Thyroid gland (tissue), 4 donors: ENCODE data around the gene CDR2. TPM values are rescaled to one million over a fixed set of nuclear protein-coding genes. Genes with fewer than 3 reads are reported as not detected.

ENCODE experiments used
- DNase-seq, 2 donors: peaks; one replicate each; pipeline ENCODE4 v3.0.0-alpha.2; 2019
- H3K27ac ChIP-seq, 3 donors: fragments of 200-600 bp; sonication (generic); 1 replicate in 2 of 3; 2 replicates in 1 of 3; pipeline ENCODE4 v1.5.1; 2016 to 2019; ENCODE audit warnings: mild to moderate bottlenecking in 1 of 3, moderate library complexity in 1 of 3
- H3K27me3 ChIP-seq: fragments of 200-600 bp; sonication (generic); one replicate; pipeline ENCODE4 v1.5.1; 2019
- H3K36me3 ChIP-seq, 2 donors: fragments of 200-600 bp; sonication (generic); one replicate each; pipeline ENCODE4 v1.5.1; 2016 to 2019
- H3K4me1 ChIP-seq, 2 donors: fragments of 200-600 bp; sonication (generic); one replicate each; pipeline ENCODE4 v1.5.1; 2017 to 2019
- H3K4me3 ChIP-seq, 3 donors: fragments of 200-600 bp; sonication (generic); replicated peaks in 1 of 3; 1 replicate in 2 of 3; 2 replicates in 1 of 3; pipeline ENCODE4 v1.5.1; 2016; ENCODE audit warnings: mild to moderate bottlenecking in 1 of 3
- H3K9me3 ChIP-seq: fragments of 200-600 bp; sonication (generic); one replicate; pipeline ENCODE4 v1.5.1; 2017
- CTCF ChIP-seq, 6 experiments: fragments of 200-600 bp in 3 of 6; fragments of 450-650 bp in 3 of 6; sonication (generic) in 3 of 6; IDR thresholded peaks; one replicate each; pipeline ENCODE4 v1.5.1; 2016 to 2019; ENCODE audit warnings: antibody characterized with exemption in 6 of 6, mild to moderate bottlenecking in 2 of 6, inconsistent platforms in 1 of 6, moderate library complexity in 1 of 6
- POLR2A ChIP-seq, 2 donors: fragments of 450-650 bp; IDR thresholded peaks; one replicate each; pipeline ENCODE4 v1.6.1; 2017; ENCODE audit warnings: antibody characterized with exemption in 2 of 2, mild to moderate bottlenecking in 2 of 2, moderate library complexity in 1 of 2
- WGBS, 2 donors: methylation state at CpG; one replicate each; pipeline ENCODE4 v1.1.5; 2017; 5-methylcytosine and 5-hydroxymethylcytosine counted together
- intact Hi-C: fragments of 100-400 bp; cut with DNase I; formaldehyde crosslinking; loops from one replicate; pipeline ENCODE4 v1.15.1; 2023
- total RNA-seq, 4 donors: library from RNA; depleted of rRNA; stranded (reverse); fragments of >200 nt; gene quantifications; one replicate each; pipeline ENCODE4 v1.2.3, GENCODE V29; 2016

Gene CDR2
- total RNA-seq, 4 donors from 2014 or later = 55.5 to 92.8 (median 79.2) TPM

DNA sequence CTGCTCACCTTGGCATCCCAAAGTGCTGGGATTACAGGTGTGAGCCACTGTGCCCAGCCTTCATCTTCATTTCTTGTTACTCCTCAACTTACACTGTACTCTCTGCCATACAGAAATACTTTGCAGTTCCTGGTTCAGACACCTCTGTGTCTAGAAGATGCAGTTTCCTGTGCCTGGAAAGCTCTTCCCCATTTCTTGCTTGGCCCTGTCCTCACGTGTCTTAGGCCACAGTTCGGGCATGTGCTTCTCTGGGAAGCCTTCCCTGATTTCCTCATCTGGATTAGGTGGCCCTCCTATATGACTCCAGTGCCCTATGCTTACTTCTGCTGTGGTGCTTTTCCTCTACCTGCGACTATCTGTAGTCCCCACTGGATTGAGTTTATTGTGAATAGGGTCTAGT is 26.5 kb upstream of the CDR2 start:
- H3K27me3 ChIP-seq = no peaks in the 10 kb centered on the region
- intact Hi-C loops = no loop called here
- H3K9me3 ChIP-seq = no peaks in the 10 kb centered on the region

GRCh38 chr16:22397931-22398330 is 23.5 kb upstream of the CDR2 start:
- intact Hi-C loops = no loop called here
- no peaks in the 10 kb centered on the region for H3K9me3 ChIP-seq
- TF ChIP-seq CTCF (IDR thresholded peaks at IDR 0.05) = no peak
- no peak for TF ChIP-seq POLR2A (IDR thresholded peaks at IDR 0.05)
- peaks cover 43 to 45% of the 10 kb centered on the region in 2 donors for H3K4me1 ChIP-seq
- no peak for DNase-seq
- no peak overlapping the region for H3K4me3 ChIP-seq
- no peaks in the 10 kb centered on the region for H3K27me3 ChIP-seq
- H3K36me3 ChIP-seq = no peaks in the 10 kb centered on the region
- peak overlapping the region; percentile 31 to 48 (median 44) for H3K27ac ChIP-seq

More for the DNA sequence above, 26.5 kb upstream of the CDR2 start:
- Histone ChIP-seq H3K4me3 (no peak overlapping the region), H3K4me1 (peaks cover 45 to 46% of the 10 kb centered on the region in 2 donors), H3K27ac (no peak overlapping the region), H3K36me3 (no peaks in the 10 kb centered on the region)
- DNase-seq = no peak
- no peak for TF ChIP-seq POLR2A (IDR thresholded peaks at IDR 0.05)
- no peak for TF ChIP-seq CTCF (IDR thresholded peaks at IDR 0.05)
- WGBS, 2 donors = 93 to 97% methylated on average over 3 of the region's 3 CpGs

GRCh38 chr16:22397464-22397863 is 23.0 kb upstream of the CDR2 start:
- no peaks in the 10 kb centered on the region for H3K27me3 ChIP-seq
- H3K36me3 ChIP-seq = no peaks in the 10 kb centered on the region
- peaks cover 38 to 40% of the 10 kb centered on the region in 2 donors for H3K4me1 ChIP-seq
- H3K9me3 ChIP-seq = no peaks in the 10 kb centered on the region
- H3K27ac ChIP-seq = peak overlapping the region; percentile 31 to 48 (median 40)
- intact Hi-C loops = no loop called here
- no peak for TF ChIP-seq CTCF (IDR thresholded peaks at IDR 0.05)
- peak in 1 of 2 donors; percentile 9 for TF ChIP-seq POLR2A (IDR thresholded peaks at IDR 0.05)
- DNase-seq = peak; percentile 41 to 52
- WGBS, 2 donors = 26 to 35% methylated on average over 1 of the region's 1 CpG
- no peak overlapping the region for H3K4me3 ChIP-seq

- WGBS, 2 donors = 91 to 96% methylated on average over 4 of the region's 4 CpGs
- Histone ChIP-seq H3K27ac (peak overlapping the region in 1 of 3 donors; percentile 40), H3K4me1 (peaks cover 28 to 31% of the 10 kb centered on the region in 2 donors), H3K27me3 (no peaks in the 10 kb centered on the region), H3K9me3 (no peaks in the 10 kb centered on the region), H3K4me3 (no peak overlapping the region), H3K36me3 (no peaks in the 10 kb centered on the region)
- intact Hi-C loops = no loop called here
- no peak for DNase-seq
- TF ChIP-seq POLR2A (IDR thresholded peaks at IDR 0.05) = no peak
- no peak for TF ChIP-seq CTCF (IDR thresholded peaks at IDR 0.05)
Observed at GRCh38 chr16:22395960-22396359, 21.5 kb upstream of the CDR2 start.

- H3K36me3 ChIP-seq = no peaks in the 10 kb centered on the region
- H3K27ac ChIP-seq = no peak overlapping the region
- intact Hi-C loops = no loop called here
- 98% methylated on average over 1 of the region's 1 CpG for WGBS, 2 donors
- no peak for TF ChIP-seq POLR2A (IDR thresholded peaks at IDR 0.05)
- no peak for TF ChIP-seq CTCF (IDR thresholded peaks at IDR 0.05)
- H3K4me1 ChIP-seq = peaks cover 26 to 28% of the 10 kb centered on the region in 2 donors
- no peaks in the 10 kb centered on the region for H3K9me3 ChIP-seq
- DNase-seq = no peak
- no peak overlapping the region for H3K4me3 ChIP-seq
- H3K27me3 ChIP-seq = no peaks in the 10 kb centered on the region
Observed at GRCh38 chr16:22394121-22394520, 19.7 kb upstream of the CDR2 start.
